ENCODE data around the gene OR2A14. TPM values are rescaled to one million over a fixed set of nuclear protein-coding genes. Genes with fewer than 3 reads are reported as not detected.
"Not testable (repeated sequence)": the region's sequence is repeated elsewhere in the genome, so short reads cannot be mapped to it uniquely, and the experiment has no call there.

Gene OR2A14
- total RNA-seq, 1 experiment from 2014 or later = not detected

DNA sequence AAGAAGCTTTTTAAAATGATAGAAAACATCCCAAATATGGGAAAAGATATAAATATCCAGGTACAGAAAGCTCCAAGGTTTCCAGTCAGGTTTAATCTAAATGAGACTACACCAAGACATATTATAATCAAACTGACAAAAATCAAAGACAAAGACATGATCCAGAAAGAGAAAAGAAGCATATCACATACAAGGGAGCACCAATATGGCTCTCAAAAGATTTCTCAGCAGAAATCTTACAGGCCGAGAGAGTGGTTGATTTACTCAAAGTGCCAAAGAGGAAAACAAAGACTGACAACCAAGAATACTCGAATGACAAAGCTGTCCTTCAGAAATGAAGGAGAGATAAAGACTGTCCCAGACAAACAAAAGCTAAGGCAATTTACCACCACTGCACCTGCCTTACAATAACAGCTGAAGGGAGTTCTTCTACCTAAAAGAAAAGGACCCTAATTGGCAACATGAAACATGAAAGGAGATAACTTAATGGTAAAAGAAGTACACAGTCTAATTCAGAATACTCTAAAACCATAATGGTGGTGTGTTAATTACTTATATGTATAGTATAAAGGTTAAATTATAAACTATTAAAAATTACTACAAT, 25.4 kb downstream of the OR2A14 start:
- DNase-seq (ENCODE audit: low read depth) = no peak

DNA sequence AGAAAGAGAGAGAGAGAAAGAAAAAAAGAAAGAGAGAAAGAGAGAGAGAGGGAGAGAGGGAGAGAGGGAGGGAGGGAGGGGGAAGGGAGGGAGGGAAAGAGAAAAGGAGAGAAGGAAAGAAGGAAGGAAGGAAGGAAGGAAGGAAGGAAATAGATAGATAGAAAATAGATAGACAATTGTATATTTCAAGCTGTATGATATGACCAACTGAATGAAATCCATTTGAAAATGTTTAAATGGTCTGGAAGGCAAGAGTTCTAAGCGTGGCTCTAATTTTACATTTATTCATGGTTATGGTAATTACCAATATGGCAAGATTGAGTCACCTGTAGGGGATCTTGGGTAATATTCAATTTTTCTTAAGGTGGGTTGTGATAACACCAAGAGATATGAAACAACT, 35.9 kb downstream of the OR2A14 start:
- no peak for DNase-seq (ENCODE audit: low read depth)

DNA sequence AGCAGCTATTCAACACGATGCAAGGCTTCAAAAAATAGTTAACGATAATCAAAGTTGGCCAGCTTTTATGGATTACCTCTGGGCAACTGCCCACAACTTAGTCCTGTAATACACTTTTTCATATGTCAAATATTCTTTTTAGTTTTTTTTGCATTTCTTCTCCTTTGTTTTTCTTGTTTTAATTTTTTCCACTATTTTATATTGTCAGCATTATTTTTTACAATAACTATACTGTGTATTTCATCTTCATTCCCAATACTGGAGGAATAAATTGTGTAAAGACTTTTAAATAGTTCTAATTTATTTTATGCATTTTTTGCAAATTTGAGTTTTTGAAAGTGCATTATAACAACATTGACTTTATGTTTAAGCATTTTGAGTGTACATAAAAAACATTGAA, 41.8 kb downstream of the OR2A14 start:
- no peak for DNase-seq (ENCODE audit: low read depth)

DNA sequence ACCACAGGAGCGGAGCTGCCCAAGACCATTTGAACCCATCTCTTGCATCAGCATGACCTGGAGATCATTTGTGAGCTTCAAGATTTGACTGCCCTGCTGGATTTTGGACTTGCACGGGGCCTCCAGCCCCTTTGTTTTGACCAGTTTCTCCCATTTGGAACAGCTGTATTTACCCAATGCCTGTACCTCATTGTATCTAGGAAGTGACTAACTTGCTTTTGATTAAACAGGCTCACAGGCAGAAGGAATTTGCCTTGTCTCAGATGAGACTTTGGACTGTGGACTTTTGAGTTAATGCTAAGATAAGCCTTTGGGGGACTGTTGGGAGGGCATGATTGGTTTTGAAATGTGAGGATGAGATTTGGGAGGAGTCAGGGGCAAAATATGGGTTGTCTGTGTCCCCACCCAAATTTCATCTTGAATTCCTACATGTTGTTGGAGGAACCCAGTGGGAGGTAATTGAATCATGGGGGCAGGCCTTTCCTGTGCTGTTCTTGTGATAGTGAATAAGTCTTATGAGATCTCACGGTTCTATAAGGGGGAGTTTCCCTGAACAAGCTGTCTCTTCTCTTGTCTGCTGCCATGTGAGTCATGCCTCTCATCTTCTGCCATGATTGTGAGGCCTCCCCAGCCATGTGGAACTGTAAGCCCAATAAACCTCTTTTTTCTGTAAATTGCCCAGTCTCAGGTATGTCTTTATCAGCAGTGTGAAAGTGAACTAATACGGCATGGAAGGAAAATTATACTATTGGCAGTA, 48.8 kb downstream of the OR2A14 start:
- peak; percentile 30 for DNase-seq (ENCODE audit: low read depth)

DNA sequence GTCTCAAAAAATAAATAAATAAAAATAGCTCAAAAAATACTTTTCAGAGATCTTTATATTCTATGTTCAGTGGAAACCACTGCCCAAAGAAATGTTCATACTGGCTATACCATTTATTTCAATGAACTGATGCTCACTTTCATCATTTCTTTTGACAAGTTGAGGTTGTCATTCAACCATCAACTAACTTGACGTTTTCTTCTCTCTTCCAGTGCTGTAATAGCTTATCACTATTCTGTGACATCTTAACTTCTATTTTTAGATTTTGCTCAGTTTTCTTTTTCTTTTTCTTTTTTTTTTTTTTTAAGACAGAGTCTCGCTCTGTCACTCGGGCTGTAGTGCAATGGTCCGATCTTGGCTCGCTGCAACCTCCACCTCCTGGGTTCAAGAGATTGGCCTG, 51.6 kb downstream of the OR2A14 start:
- no peak for DNase-seq (ENCODE audit: low read depth)

DNA sequence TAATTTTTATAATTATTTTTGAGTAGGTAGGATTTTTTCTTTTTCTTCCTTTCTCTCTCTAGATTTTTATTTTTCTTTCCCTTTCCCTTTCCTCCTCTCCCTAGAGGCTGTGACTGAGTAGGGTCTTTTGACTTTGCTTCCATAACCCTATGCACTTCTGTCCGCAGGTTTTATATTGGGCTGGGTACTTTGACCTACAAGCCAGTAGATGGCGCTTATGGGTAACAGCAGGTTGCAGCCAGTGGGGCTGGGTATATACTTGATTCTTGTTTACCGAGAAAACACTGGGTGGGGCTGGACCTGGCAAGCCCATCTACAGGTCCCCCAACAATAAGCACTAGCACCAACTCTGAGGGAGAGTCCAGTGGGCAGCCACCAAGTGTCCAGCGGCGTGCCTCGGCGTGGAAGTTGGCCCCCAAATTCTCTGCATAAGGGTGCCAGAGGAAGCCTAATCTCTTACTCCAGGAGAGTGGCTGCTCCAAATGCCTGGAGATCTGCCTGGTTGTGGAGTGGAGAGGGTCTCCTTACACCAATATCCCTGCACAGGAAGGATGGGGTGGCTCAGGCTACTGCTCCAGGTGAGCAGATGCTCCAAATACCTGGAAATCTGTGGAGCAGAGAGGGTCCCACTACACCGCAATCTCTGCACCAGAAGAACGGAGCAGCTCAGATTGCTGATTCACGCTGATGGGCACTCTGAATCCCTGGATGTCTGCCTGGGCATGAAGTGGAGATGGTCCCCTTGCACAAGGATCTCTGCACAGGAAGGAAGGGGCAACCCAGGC, 55.6 kb downstream of the OR2A14 start:
- DNase-seq (ENCODE audit: low read depth) = not testable (repeated sequence)

DNA sequence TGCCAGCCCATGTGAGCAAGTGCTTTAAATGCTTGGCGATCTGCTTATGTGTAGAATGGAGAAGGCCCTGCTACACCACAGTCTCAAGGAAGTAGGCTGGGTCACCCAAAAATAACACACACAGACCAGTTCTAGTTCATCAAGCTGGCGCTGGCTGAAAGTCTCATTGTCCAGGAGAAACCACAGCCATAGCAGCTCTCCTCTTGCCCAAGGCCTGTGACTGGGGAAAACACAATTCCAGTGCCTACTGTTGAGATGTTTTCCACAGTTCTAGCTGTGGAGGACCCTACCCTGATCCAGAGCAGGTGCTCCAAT, 56.1 kb downstream of the OR2A14 start:
- not testable (repeated sequence) for DNase-seq (ENCODE audit: low read depth)

Small RNA genes within 50 kb of the gene (small RNA-seq; reads per million reads assigned to genes)
- gene OR2A41P = not detected

Other genes with a start within 250 kb of the OR2A14 start
- gene TCAF1, start 221.0 kb upstream of the OR2A14 start, total RNA-seq (2014; rRNA removed; shearing (Covaris generic)) = 15.6 and 16.7 TPM in 2 replicates
- not detected in 2 replicates for gene OR2F2, start 187.9 kb upstream of the OR2A14 start, total RNA-seq (2014; rRNA removed; shearing (Covaris generic))
- not detected in 2 replicates for gene OR2F1, start 168.3 kb upstream of the OR2A14 start, total RNA-seq (2014; rRNA removed; shearing (Covaris generic))
- not detected in 2 replicates for gene OR6B1, start 122.9 kb upstream of the OR2A14 start, total RNA-seq (2014; rRNA removed; shearing (Covaris generic))
- not detected in 2 replicates for gene OR2A5, start 74.2 kb upstream of the OR2A14 start, total RNA-seq (2014; rRNA removed; shearing (Covaris generic))
- not detected in 2 replicates for gene OR2A25, start 53.4 kb upstream of the OR2A14 start, total RNA-seq (2014; rRNA removed; shearing (Covaris generic))
- not detected in 2 replicates for gene OR2A12, start 36.9 kb upstream of the OR2A14 start, total RNA-seq (2014; rRNA removed; shearing (Covaris generic))
- gene OR2A2, start 13.6 kb upstream of the OR2A14 start, total RNA-seq (2014; rRNA removed; shearing (Covaris generic)) = not detected in 2 replicates
- 0.14 and 0.17 TPM in 2 replicates for gene CTAGE4, start 60.3 kb downstream of the OR2A14 start, total RNA-seq (2014; rRNA removed; shearing (Covaris generic))
- gene ARHGEF35, start 72.7 kb downstream of the OR2A14 start, total RNA-seq (2014; rRNA removed; shearing (Covaris generic)) = 0.11 TPM in 1 of 2 replicates, not detected in the other
- not detected in 2 replicates for gene OR2A42, start 116.4 kb downstream of the OR2A14 start, total RNA-seq (2014; rRNA removed; shearing (Covaris generic))
- not detected in 2 replicates for gene OR2A7, start 141.6 kb downstream of the OR2A14 start, total RNA-seq (2014; rRNA removed; shearing (Covaris generic))
- gene CTAGE8, start 146.1 kb downstream of the OR2A14 start, total RNA-seq (2014; rRNA removed; shearing (Covaris generic)) = not detected in 2 replicates
- not detected in 2 replicates for gene OR2A1, start 189.2 kb downstream of the OR2A14 start, total RNA-seq (2014; rRNA removed; shearing (Covaris generic))
- 1.0 and 2.5 TPM in 2 replicates for gene ARHGEF5, start 232.2 kb downstream of the OR2A14 start, total RNA-seq (2014; rRNA removed; shearing (Covaris generic))

All from HT1080 (cell line).